Hepatocyte (in vitro differentiated cells): ENCODE data around the gene KRTAP10-9. TPM values are rescaled to one million over a fixed set of nuclear protein-coding genes. Genes with fewer than 3 reads are reported as not detected.

Experiments used
- DNase-seq: peaks from one replicate; pipeline ENCODE4 v3.0.0-alpha.2; 2016; ENCODE audit warnings: low spot score
- H2AFZ ChIP-seq: fragments of 200-600 bp; sonication (generic); 2 replicates; pipeline ENCODE4 v1.6.0; 2016; ENCODE audit warnings: antibody characterized with exemption, mild to moderate bottlenecking
- H3K27ac ChIP-seq: fragments of 200-600 bp; sonication (generic); 2 replicates; pipeline ENCODE4 v1.5.1; 2016; ENCODE audit warnings: mild to moderate bottlenecking
- H3K27me3 ChIP-seq: fragments of 200-600 bp; sonication (generic); 2 replicates; pipeline ENCODE4 v1.6.1; 2016
- H3K36me3 ChIP-seq: fragments of 200-600 bp; sonication (generic); replicated peaks from 2 replicates; pipeline ENCODE4 v1.5.1; 2016; ENCODE audit warnings: low read depth; ENCODE audit not compliant: insufficient read depth
- H3K4me1 ChIP-seq: fragments of 200-600 bp; sonication (generic); 2 replicates; pipeline ENCODE4 v1.5.1; 2016; ENCODE audit warnings: mild to moderate bottlenecking, moderate library complexity; ENCODE audit not compliant: insufficient read depth
- H3K4me2 ChIP-seq: fragments of 200-600 bp; sonication (generic); 2 replicates; pipeline ENCODE4 v1.6.0; 2016
- H3K4me3 ChIP-seq: fragments of 200-600 bp; sonication (generic); 2 replicates; pipeline ENCODE4 v1.5.1; 2016; ENCODE audit warnings: mild to moderate bottlenecking
- H3K79me2 ChIP-seq: fragments of 200-600 bp; sonication (generic); 2 replicates; pipeline ENCODE4 v1.6.0; 2017; ENCODE audit warnings: mild to moderate bottlenecking
- H3K9me2 ChIP-seq: fragments of 200-600 bp; sonication (generic); replicated peaks from 2 replicates; pipeline ENCODE4 v1.6.0; 2017; ENCODE audit warnings: mild to moderate bottlenecking; ENCODE audit not compliant: insufficient read depth
- H3K9me3 ChIP-seq: fragments of 200-600 bp; sonication (generic); 2 replicates; pipeline ENCODE4 v1.5.1; 2016; ENCODE audit warnings: low read depth, mild to moderate bottlenecking
- H4K20me1 ChIP-seq: fragments of 200-600 bp; sonication (generic); 2 replicates; pipeline ENCODE4 v1.6.0; 2016; ENCODE audit warnings: mild to moderate bottlenecking; ENCODE audit not compliant: insufficient read depth, poor library complexity, severe bottlenecking
- EZH2 ChIP-seq: fragments of 200-600 bp; sonication (generic); IDR thresholded peaks from 2 replicates; pipeline ENCODE4 v1.6.1; 2016; ENCODE audit warnings: antibody characterized with exemption, mild to moderate bottlenecking, borderline replicate concordance
- EZH2phosphoT487 ChIP-seq: fragments of 200-600 bp; sonication (generic); IDR thresholded peaks from one replicate; pipeline ENCODE4 v1.6.1; 2018; ENCODE audit warnings: antibody characterized with exemption, mild to moderate bottlenecking, low read depth, moderate library complexity; ENCODE audit not compliant: unreplicated experiment, severe bottlenecking
- WGBS: methylation state at CpG from one replicate; pipeline ENCODE4 v1.1.6; 2016; ENCODE audit warnings: low lambda C conversion rate; ENCODE audit errors: missing lambda C conversion rate; 5-methylcytosine and 5-hydroxymethylcytosine counted together
- polyA plus RNA-seq: library from polyadenylated mRNA; unstranded; fragments of >200 nt; fragmentation: Nextera tagmentation; extraction: Ambion mirVana; gene quantifications from 2 replicates; pipeline ENCODE4 v1.2.1, GENCODE V29; 2016
- total RNA-seq: library from RNA; depleted of rRNA; stranded (reverse); fragments of >200 nt; gene quantifications from 2 replicates; pipeline ENCODE4 v1.2.3, GENCODE V29; 2014
- TF ChIP-seq, protein P1 (sequence below): fragments of 200-600 bp; sonication (generic); IDR thresholded peaks from 2 replicates; pipeline ENCODE4 v1.5.1; 2016; ENCODE audit warnings: antibody characterized with exemption, mild to moderate bottlenecking; ENCODE audit not compliant: poor library complexity

Gene KRTAP10-9
- total and polyA plus RNA-seq, 2 experiments from 2014 or later = not detected

- Histone ChIP-seq H3K36me3 (no peaks in the 10 kb centered on the region), H3K27me3 (no peaks in the 10 kb centered on the region), H3K4me3 (no peak overlapping the region), H3K27ac (no peak overlapping the region), H2AFZ (no peak overlapping the region), H3K4me2 (no peak overlapping the region), H3K9me3 (no peaks in the 10 kb centered on the region), H3K4me1 (no peaks in the 10 kb centered on the region), H3K9me2 (no peaks in the 10 kb centered on the region), H3K79me2 (no peaks in the 10 kb centered on the region), H4K20me1 (no peaks in the 10 kb centered on the region)
- TF ChIP-seq, protein P1, sequence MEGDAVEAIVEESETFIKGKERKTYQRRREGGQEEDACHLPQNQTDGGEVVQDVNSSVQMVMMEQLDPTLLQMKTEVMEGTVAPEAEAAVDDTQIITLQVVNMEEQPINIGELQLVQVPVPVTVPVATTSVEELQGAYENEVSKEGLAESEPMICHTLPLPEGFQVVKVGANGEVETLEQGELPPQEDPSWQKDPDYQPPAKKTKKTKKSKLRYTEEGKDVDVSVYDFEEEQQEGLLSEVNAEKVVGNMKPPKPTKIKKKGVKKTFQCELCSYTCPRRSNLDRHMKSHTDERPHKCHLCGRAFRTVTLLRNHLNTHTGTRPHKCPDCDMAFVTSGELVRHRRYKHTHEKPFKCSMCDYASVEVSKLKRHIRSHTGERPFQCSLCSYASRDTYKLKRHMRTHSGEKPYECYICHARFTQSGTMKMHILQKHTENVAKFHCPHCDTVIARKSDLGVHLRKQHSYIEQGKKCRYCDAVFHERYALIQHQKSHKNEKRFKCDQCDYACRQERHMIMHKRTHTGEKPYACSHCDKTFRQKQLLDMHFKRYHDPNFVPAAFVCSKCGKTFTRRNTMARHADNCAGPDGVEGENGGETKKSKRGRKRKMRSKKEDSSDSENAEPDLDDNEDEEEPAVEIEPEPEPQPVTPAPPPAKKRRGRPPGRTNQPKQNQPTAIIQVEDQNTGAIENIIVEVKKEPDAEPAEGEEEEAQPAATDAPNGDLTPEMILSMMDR = no peak
- TF ChIP-seq EZH2 (no peak), EZH2phosphoT487 (no peak)
- DNase-seq = no peak
- 82% methylated on average over 13 of the region's 18 CpGs for WGBS
These were observed 2.0 kb downstream of the KRTAP10-9 start for GRCh38 chr21:44628707-44629391.

- H3K9me3 ChIP-seq = no peaks in the 10 kb centered on the region
- H3K4me3 ChIP-seq = no peak overlapping the region
- no peak for DNase-seq
- 100% methylated on average over 2 of the region's 2 CpGs for WGBS
- TF ChIP-seq, protein P1 = no peak
- no peak for TF ChIP-seq EZH2phosphoT487
- no peak for TF ChIP-seq EZH2
- H3K4me1 ChIP-seq = no peaks in the 10 kb centered on the region
- no peak overlapping the region for H3K4me2 ChIP-seq
- H2AFZ ChIP-seq = no peak overlapping the region
- no peaks in the 10 kb centered on the region for H3K36me3 ChIP-seq
- no peaks in the 10 kb centered on the region for H3K79me2 ChIP-seq
- H3K27me3 ChIP-seq = no peaks in the 10 kb centered on the region
- no peaks in the 10 kb centered on the region for H4K20me1 ChIP-seq
- no peaks in the 10 kb centered on the region for H3K9me2 ChIP-seq
- no peak overlapping the region for H3K27ac ChIP-seq
These were observed 3.5 kb downstream of the KRTAP10-9 start for GRCh38 chr21:44630440-44630839.

DNA sequence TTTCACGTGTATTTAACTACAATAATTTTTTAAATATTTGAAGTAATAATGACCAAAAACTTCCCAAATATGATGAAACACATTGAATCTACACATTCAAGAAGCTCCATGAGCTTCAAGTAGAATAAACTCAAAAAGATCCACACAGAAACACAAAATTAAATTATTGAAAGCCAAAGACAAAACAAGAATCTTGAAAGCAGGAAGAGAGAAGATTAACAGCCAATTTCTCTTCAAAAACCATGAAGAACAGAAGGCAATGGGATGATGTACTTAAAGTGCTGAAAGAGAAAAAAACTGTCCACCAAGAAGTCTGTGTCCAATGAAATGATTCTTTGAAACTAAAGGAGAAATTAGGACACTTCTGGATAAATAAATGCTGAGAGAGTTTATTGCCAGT is 5.2 kb downstream of the KRTAP10-9 start:
- Histone ChIP-seq H3K4me3 (no peak overlapping the region), H3K9me2 (no peaks in the 10 kb centered on the region), H3K4me1 (no peaks in the 10 kb centered on the region), H3K27me3 (no peaks in the 10 kb centered on the region), H3K4me2 (no peak overlapping the region), H2AFZ (no peak overlapping the region), H4K20me1 (no peaks in the 10 kb centered on the region), H3K27ac (no peak overlapping the region), H3K79me2 (no peaks in the 10 kb centered on the region), H3K9me3 (no peaks in the 10 kb centered on the region), H3K36me3 (no peaks in the 10 kb centered on the region)
- 93% methylated on average over 1 of the region's 1 CpG for WGBS
- no peak for DNase-seq
- TF ChIP-seq, protein P1 = no peak
- no peak for TF ChIP-seq EZH2
- no peak for TF ChIP-seq EZH2phosphoT487
